ENCODE measurements around the gene CNIH1.

DNA sequence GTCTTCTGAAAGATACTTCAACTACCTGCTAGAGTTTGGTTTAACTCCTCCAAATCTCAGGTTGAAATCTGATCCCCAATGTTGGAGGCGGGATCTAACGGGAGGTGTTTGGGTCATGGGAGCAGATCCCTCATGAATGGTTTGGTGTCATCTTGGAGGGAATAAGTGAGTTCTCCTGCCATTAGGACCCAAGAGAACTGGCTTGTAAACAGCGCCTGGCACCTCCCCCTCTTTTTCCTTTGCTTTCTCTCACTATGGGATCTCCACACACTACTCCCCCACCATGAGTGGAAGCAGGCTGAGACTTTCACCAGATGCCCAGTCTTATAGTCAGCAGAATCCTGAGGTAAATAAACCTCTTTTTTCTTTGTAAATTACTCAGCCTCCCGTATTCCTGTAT, 2.5 kb downstream of the CNIH1 start:
- TF ChIP-seq, protein P1, sequence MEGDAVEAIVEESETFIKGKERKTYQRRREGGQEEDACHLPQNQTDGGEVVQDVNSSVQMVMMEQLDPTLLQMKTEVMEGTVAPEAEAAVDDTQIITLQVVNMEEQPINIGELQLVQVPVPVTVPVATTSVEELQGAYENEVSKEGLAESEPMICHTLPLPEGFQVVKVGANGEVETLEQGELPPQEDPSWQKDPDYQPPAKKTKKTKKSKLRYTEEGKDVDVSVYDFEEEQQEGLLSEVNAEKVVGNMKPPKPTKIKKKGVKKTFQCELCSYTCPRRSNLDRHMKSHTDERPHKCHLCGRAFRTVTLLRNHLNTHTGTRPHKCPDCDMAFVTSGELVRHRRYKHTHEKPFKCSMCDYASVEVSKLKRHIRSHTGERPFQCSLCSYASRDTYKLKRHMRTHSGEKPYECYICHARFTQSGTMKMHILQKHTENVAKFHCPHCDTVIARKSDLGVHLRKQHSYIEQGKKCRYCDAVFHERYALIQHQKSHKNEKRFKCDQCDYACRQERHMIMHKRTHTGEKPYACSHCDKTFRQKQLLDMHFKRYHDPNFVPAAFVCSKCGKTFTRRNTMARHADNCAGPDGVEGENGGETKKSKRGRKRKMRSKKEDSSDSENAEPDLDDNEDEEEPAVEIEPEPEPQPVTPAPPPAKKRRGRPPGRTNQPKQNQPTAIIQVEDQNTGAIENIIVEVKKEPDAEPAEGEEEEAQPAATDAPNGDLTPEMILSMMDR (IDR thresholded peaks at IDR 0.05): no peak
- TF ChIP-seq POLR2A (IDR thresholded peaks at IDR 0.05): no peak

Measured in transverse colon (tissue), 3 donors.